Measurements from ENCODE around the gene RBBP8NL. TPM values are rescaled to one million over a fixed set of nuclear protein-coding genes. Genes with fewer than 3 reads are reported as not detected.

RBBP8NL gene
- total RNA-seq, 1 experiment from 2014 or later = 14.0 TPM

GRCh38 chr20:62403331-62403730 lies 24.0 kb downstream of the RBBP8NL start:
- ChIA-PET POLR2A (ENCODE audit: unreplicated experiment) (no interaction called here), CTCF (no interaction called here)
- Histone ChIP-seq H3K4me3 (no peak overlapping the region), H3K9me2 (ENCODE audit: insufficient read depth) (no peaks in the 10 kb centered on the region), H3K9me3 (ENCODE audit: insufficient read depth, low read depth) (no peaks in the 10 kb centered on the region), H3K36me3 (ENCODE audit: low read depth) (no peaks in the 10 kb centered on the region), H3K4me2 (no peak overlapping the region), H3K4me1 (replicated peaks; ENCODE audit: insufficient read depth) (peaks cover 18% of the 10 kb centered on the region), H3F3A (ENCODE audit: insufficient read depth, low read depth) (peaks cover 22% of the 10 kb centered on the region; the same call in 1 of the 2 replicates), H2AFZ (no peak overlapping the region), H4K20me1 (ENCODE audit: insufficient read depth) (peaks cover 4% of the 10 kb centered on the region; the same call in 1 of the 2 replicates), H3K27me3 (ENCODE audit: insufficient read depth, low read depth) (no peaks in the 10 kb centered on the region), H3K79me2 (ENCODE audit: low read depth) (no peaks in the 10 kb centered on the region), H3K27ac (no peak overlapping the region)
- DNase-seq = no peak
- no TSS peak for BruUV-seq (replicated peaks)
- intact Hi-C loops (cut with micrococcal nuclease; ENCODE audit: unreplicated experiment) = loop anchor here (10.0 kb wide), 1 partner anchor 389 kb away; no protein-coding TSS in a partner anchor
- TF ChIP-seq CTCF (conservative IDR thresholded peaks at IDR 0.05) (no peak), EZH2 (IDR thresholded peaks at IDR 0.05; ENCODE audit: low read depth) (no peak)

DNA sequence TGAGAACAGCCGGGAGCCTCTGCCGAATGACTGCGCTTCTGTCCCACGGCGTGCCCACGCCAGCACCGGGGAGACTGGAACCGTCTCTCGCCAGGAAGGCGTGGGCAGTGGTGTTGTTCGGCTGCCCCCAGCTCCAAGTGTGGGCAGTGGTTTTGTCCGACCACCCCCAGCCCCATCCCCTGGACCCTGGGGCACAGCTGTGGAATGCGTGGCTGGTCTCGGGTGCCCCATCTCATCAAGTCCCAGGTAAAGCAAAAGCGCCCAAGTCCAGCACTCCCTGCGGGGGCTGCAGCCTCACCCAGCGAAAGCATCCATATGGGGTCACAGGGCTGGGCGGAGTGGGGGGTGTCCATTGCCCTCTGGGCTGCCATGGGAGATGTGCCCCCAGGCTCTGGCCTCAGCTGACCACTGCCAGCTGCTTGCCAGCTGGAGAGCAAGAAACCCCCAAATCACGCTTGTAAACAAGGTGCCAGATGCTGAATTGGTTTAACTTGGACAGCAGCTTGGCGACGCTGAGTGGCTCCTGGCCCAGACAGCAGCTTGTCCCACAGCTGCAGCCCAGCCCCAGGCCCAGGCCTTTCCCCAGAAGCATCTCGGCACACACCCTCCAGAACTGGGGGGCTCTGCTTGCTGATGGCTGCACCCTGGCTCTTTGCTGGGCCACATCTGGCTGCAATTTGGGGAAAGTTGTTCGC lies 24.7 kb downstream of the RBBP8NL start:
- CTCF ChIA-PET = no interaction called here
- POLR2A ChIA-PET (ENCODE audit: unreplicated experiment) = no interaction called here
- peaks cover 19% of the 10 kb centered on the region; the same call in 1 of the 2 replicates for H3F3A ChIP-seq (ENCODE audit: insufficient read depth, low read depth)
- no peak overlapping the region for H3K27ac ChIP-seq
- no peaks in the 10 kb centered on the region for H3K36me3 ChIP-seq (ENCODE audit: low read depth)
- H4K20me1 ChIP-seq (ENCODE audit: insufficient read depth) = peaks cover 4% of the 10 kb centered on the region; the same call in 1 of the 2 replicates
- no peak overlapping the region for H3K4me3 ChIP-seq
- no peak for TF ChIP-seq CTCF (conservative IDR thresholded peaks at IDR 0.05)
- TF ChIP-seq EZH2 (IDR thresholded peaks at IDR 0.05; ENCODE audit: low read depth) = no peak
- no peak overlapping the region for H2AFZ ChIP-seq
- DNase-seq = no peak
- H3K9me3 ChIP-seq (ENCODE audit: insufficient read depth, low read depth) = no peaks in the 10 kb centered on the region
- no TSS peak for BruUV-seq (replicated peaks)
- no peak overlapping the region for H3K4me2 ChIP-seq
- no peaks in the 10 kb centered on the region for H3K27me3 ChIP-seq (ENCODE audit: insufficient read depth, low read depth)
- intact Hi-C loops (cut with micrococcal nuclease; ENCODE audit: unreplicated experiment) = loop anchor here (10.0 kb wide), 1 partner anchor 388 kb away; no protein-coding TSS in a partner anchor
- no peaks in the 10 kb centered on the region for H3K79me2 ChIP-seq (ENCODE audit: low read depth)
- peaks cover 15% of the 10 kb centered on the region for H3K4me1 ChIP-seq (replicated peaks; ENCODE audit: insufficient read depth)
- H3K9me2 ChIP-seq (ENCODE audit: insufficient read depth) = no peaks in the 10 kb centered on the region

- Histone ChIP-seq H3K36me3 (ENCODE audit: low read depth) (no peaks in the 10 kb centered on the region), H3K27ac (no peak overlapping the region), H3K9me3 (ENCODE audit: insufficient read depth, low read depth) (no peaks in the 10 kb centered on the region), H3K4me1 (replicated peaks; ENCODE audit: insufficient read depth) (peaks cover 10% of the 10 kb centered on the region), H3F3A (ENCODE audit: insufficient read depth, low read depth) (peaks cover 19% of the 10 kb centered on the region; the same call in 1 of the 2 replicates), H3K79me2 (ENCODE audit: low read depth) (no peaks in the 10 kb centered on the region), H4K20me1 (ENCODE audit: insufficient read depth) (peaks cover 4% of the 10 kb centered on the region; the same call in 1 of the 2 replicates), H3K9me2 (ENCODE audit: insufficient read depth) (no peaks in the 10 kb centered on the region), H3K4me3 (no peak overlapping the region), H2AFZ (no peak overlapping the region), H3K4me2 (no peak overlapping the region), H3K27me3 (ENCODE audit: insufficient read depth, low read depth) (no peaks in the 10 kb centered on the region)
- no TSS peak for BruUV-seq (replicated peaks)
- CTCF ChIA-PET = interaction anchor here (0.6 kb wide), 1 partner anchor 466 kb away, joined by 12 read pairs; no protein-coding TSS in a partner anchor
- TF ChIP-seq CTCF (conservative IDR thresholded peaks at IDR 0.05) = no peak
- no peak for TF ChIP-seq EZH2 (IDR thresholded peaks at IDR 0.05; ENCODE audit: low read depth)
- no peak for DNase-seq
- intact Hi-C loops (cut with micrococcal nuclease; ENCODE audit: unreplicated experiment) = loop anchor here (10.0 kb wide), 1 partner anchor 387 kb away; no protein-coding TSS in a partner anchor
- POLR2A ChIA-PET (ENCODE audit: unreplicated experiment) = no interaction called here
Measured at GRCh38 chr20:62401331-62401779, 26.0 kb downstream of the RBBP8NL start.

Data from PC-9 (cell line).